MM.1S (cell line): ENCODE results near the gene TMEM169.

ENCODE experiments used
- EZH2 ChIP-seq: fragments of 300-600 bp; sonication (generic); optimal IDR thresholded peaks from 2 replicates; pipeline ENCODE3; 2017; ENCODE audit warnings: low read depth, mild to moderate bottlenecking, antibody characterized with exemption, low read length, mixed read lengths
- TF ChIP-seq, protein P1 (sequence below): fragments of 300-600 bp; sonication (generic); IDR thresholded peaks from 2 replicates; pipeline ENCODE4 v1.5.1; 2016; ENCODE audit warnings: antibody characterized with exemption, low read length, mixed read lengths

DNA sequence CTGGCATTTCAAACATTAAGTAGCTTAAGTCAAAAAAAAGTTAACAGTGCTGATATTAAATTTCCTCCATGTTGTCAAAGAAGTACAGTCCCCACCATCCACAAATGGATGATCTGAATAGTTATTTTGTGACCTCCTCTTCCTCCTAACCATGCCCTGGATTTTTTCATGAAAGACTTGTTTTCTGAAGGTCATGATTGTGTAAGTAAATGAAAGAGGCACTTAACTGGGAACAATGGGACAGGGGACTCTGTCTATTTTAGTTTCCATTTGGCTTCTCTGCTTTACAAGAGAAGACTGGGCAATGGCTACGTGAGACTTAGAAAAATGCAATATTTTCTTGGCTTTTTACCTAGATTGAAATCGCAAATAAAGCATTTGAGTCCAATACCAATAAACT lies 32.3 kb upstream of the TMEM169 start:
- TF ChIP-seq, protein P1, sequence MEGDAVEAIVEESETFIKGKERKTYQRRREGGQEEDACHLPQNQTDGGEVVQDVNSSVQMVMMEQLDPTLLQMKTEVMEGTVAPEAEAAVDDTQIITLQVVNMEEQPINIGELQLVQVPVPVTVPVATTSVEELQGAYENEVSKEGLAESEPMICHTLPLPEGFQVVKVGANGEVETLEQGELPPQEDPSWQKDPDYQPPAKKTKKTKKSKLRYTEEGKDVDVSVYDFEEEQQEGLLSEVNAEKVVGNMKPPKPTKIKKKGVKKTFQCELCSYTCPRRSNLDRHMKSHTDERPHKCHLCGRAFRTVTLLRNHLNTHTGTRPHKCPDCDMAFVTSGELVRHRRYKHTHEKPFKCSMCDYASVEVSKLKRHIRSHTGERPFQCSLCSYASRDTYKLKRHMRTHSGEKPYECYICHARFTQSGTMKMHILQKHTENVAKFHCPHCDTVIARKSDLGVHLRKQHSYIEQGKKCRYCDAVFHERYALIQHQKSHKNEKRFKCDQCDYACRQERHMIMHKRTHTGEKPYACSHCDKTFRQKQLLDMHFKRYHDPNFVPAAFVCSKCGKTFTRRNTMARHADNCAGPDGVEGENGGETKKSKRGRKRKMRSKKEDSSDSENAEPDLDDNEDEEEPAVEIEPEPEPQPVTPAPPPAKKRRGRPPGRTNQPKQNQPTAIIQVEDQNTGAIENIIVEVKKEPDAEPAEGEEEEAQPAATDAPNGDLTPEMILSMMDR: no peak
- TF ChIP-seq EZH2: no peak
